ENCODE results near the gene CYP4B1.

CYP4B1 gene

DNA sequence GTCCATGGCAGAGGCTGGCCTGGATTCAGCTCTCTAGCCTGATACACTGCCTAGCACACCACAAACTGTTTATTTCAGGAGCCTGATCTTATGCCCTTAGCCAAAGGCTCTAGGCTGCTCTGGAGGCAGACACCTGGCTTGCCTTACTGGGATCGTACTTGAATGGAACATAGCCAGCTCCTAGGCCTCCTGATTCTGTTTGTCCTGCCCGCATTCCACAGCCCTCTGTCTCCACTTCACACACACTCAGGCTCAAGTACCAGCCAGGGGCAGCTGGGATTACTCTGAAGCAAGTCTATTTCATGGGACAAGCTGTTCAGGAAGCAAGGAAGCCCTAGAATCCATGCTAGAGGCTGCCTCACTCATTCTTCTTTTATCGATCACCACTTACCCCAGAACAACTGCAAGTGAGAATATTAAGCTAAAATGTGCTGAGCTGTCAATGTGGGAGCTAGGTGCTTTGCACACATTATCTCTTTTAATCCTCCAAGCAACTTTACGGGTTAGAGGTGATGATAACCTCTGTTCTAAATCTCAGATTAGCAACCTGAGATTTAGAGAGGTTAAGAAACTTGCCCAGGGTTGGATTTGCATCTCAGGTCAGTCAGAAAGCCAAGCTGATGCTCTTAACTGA is 31.1 kb upstream of the CYP4B1 start:
- H3K36me3 ChIP-seq (ENCODE audit: control insufficient read depth, insufficient read depth, low read length): no peaks in the 10 kb centered on the region
- no peak for DNase-seq (ENCODE audit: extremely low read depth, insufficient read length)
- H3K27me3 ChIP-seq (replicated peaks; ENCODE audit: control insufficient read depth, insufficient read depth, low read length): no peaks in the 10 kb centered on the region; the same call in 1 of the 2 replicates
- TF ChIP-seq CTCF (IDR thresholded peaks at IDR 0.05; ENCODE audit: insufficient read depth, low read length, poor library complexity, severe bottlenecking): no peak
- H3K4me3 ChIP-seq (replicated peaks; ENCODE audit: low read depth, low read length): no peak overlapping the region

DNA sequence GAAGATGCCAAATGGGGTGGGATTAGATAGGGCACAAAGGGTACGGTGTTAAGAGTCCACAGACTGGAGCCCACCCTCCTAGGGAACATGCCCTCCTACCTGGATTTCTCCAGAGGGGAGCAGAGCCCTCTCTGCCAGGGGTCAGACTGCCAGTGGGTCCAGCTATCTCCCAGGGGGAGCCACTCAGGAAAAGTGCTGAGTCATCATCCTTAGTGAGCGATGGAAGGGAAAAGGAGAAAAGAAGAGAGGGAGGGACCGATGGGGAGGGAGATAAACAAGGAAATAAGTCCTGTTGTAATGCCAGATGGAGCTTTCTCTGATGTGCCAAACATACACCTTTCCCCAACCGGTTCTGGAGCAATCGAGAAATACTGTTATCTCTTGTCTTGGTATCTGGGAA is 30.4 kb upstream of the CYP4B1 start:
- no peak for DNase-seq (ENCODE audit: extremely low read depth, insufficient read length)
- no peaks in the 10 kb centered on the region; the same call in 1 of the 2 replicates for H3K27me3 ChIP-seq (replicated peaks; ENCODE audit: control insufficient read depth, insufficient read depth, low read length)
- H3K4me3 ChIP-seq (replicated peaks; ENCODE audit: low read depth, low read length): no peak overlapping the region
- TF ChIP-seq CTCF (IDR thresholded peaks at IDR 0.05; ENCODE audit: insufficient read depth, low read length, poor library complexity, severe bottlenecking): no peak
- H3K36me3 ChIP-seq (ENCODE audit: control insufficient read depth, insufficient read depth, low read length): no peaks in the 10 kb centered on the region

- Histone ChIP-seq H3K27me3 (replicated peaks; ENCODE audit: control insufficient read depth, insufficient read depth, low read length) (no peaks in the 10 kb centered on the region), H3K4me3 (replicated peaks; ENCODE audit: low read depth, low read length) (no peak overlapping the region), H3K36me3 (ENCODE audit: control insufficient read depth, insufficient read depth, low read length) (no peaks in the 10 kb centered on the region)
- TF ChIP-seq CTCF (IDR thresholded peaks at IDR 0.05; ENCODE audit: insufficient read depth, low read length, poor library complexity, severe bottlenecking): no peak
- DNase-seq (ENCODE audit: extremely low read depth, insufficient read length): no peak
Measured at GRCh38 chr1:46769028-46769740, 29.7 kb upstream of the CYP4B1 start.

- Histone ChIP-seq H3K36me3 (ENCODE audit: control insufficient read depth, insufficient read depth, low read length) (no peaks in the 10 kb centered on the region), H3K4me3 (replicated peaks; ENCODE audit: low read depth, low read length) (no peak overlapping the region), H3K27me3 (replicated peaks; ENCODE audit: control insufficient read depth, insufficient read depth, low read length) (no peaks in the 10 kb centered on the region)
- no peak for TF ChIP-seq CTCF (IDR thresholded peaks at IDR 0.05; ENCODE audit: insufficient read depth, low read length, poor library complexity, severe bottlenecking)
- DNase-seq (ENCODE audit: extremely low read depth, insufficient read length): no peak
Measured at GRCh38 chr1:46770541-46770940, 28.3 kb upstream of the CYP4B1 start.

DNA sequence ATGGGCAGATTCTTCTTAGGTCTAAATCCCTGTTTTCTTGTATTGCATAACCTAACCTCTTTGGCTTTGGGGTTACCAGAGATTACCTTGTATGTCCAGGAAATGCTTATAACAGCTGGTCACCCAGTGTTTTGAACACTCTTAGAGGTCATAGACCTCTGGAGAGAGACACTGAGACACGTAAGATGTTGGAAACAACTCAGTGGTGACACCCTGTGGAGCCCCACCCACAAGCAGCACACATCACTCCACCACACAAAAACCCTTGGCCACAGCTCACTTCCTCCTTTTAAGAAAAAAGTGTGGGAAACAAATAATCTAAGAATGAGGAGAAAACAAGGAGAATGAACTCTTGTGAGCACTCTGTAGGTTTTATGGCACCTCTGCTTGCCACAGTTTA is 26.3 kb upstream of the CYP4B1 start:
- Histone ChIP-seq H3K4me3 (replicated peaks; ENCODE audit: low read depth, low read length) (no peak overlapping the region), H3K27me3 (replicated peaks; ENCODE audit: control insufficient read depth, insufficient read depth, low read length) (no peaks in the 10 kb centered on the region), H3K36me3 (ENCODE audit: control insufficient read depth, insufficient read depth, low read length) (no peaks in the 10 kb centered on the region)
- DNase-seq (ENCODE audit: extremely low read depth, insufficient read length): no peak
- no peak for TF ChIP-seq CTCF (IDR thresholded peaks at IDR 0.05; ENCODE audit: insufficient read depth, low read length, poor library complexity, severe bottlenecking)
